ENCODE measurements around the gene PES1. TPM values are rescaled to one million over a fixed set of nuclear protein-coding genes. Genes with fewer than 3 reads are reported as not detected.
"Not testable (repeated sequence)": the region's sequence is repeated elsewhere in the genome, so short reads cannot be mapped to it uniquely, and the experiment has no call there.

Gene PES1
- total and polyA plus RNA-seq, 2 donors = 29.1 to 49.1 TPM

GRCh38 chr22:30603801-30604200 lies 12.1 kb upstream of the PES1 start:
- Histone ChIP-seq H3K36me3 (ENCODE audit: insufficient read depth) (no peaks in the 10 kb centered on the region), H3K4me1 (ENCODE audit: insufficient read depth) (no peaks in the 10 kb centered on the region), H3K4me3 (ENCODE audit: low read depth, low read length) (no peak overlapping the region), H3K27ac (ENCODE audit: low read depth) (no peak overlapping the region)
- DNase-seq (ENCODE audit: extremely low spot score) = no peak
- 66% methylated on average over 3 of the region's 3 CpGs for WGBS

GRCh38 chr22:30602049-30602448 lies 10.3 kb upstream of the PES1 start:
- no peak overlapping the region for H3K4me3 ChIP-seq (ENCODE audit: low read depth, low read length)
- WGBS = 59% methylated on average over 3 of the region's 3 CpGs
- no peak for DNase-seq (ENCODE audit: extremely low spot score)
- no peaks in the 10 kb centered on the region for H3K4me1 ChIP-seq (ENCODE audit: insufficient read depth)
- H3K27ac ChIP-seq (ENCODE audit: low read depth) = no peak overlapping the region
- no peaks in the 10 kb centered on the region for H3K36me3 ChIP-seq (ENCODE audit: insufficient read depth)

- Histone ChIP-seq H3K27ac (ENCODE audit: low read depth) (no peak overlapping the region), H3K36me3 (ENCODE audit: insufficient read depth) (no peaks in the 10 kb centered on the region), H3K4me1 (ENCODE audit: insufficient read depth) (no peaks in the 10 kb centered on the region), H3K4me3 (ENCODE audit: low read depth, low read length) (no peak overlapping the region)
- WGBS = 79% methylated on average over 5 of the region's 5 CpGs
- DNase-seq (ENCODE audit: extremely low spot score) = no peak
These were observed 9.8 kb upstream of the PES1 start for GRCh38 chr22:30601464-30601863.

- H3K27ac ChIP-seq (ENCODE audit: low read depth) = no peak overlapping the region
- no peak for DNase-seq (ENCODE audit: extremely low spot score)
- H3K36me3 ChIP-seq (ENCODE audit: insufficient read depth) = no peaks in the 10 kb centered on the region
- 50% methylated on average over 3 of the region's 3 CpGs for WGBS
- no peaks in the 10 kb centered on the region for H3K4me1 ChIP-seq (ENCODE audit: insufficient read depth)
- H3K4me3 ChIP-seq (ENCODE audit: low read depth, low read length) = no peak overlapping the region
These were observed 9.2 kb upstream of the PES1 start for GRCh38 chr22:30600921-30601320.

GRCh38 chr22:30598986-30599385 lies 7.3 kb upstream of the PES1 start:
- H3K36me3 ChIP-seq (ENCODE audit: insufficient read depth) = no peaks in the 10 kb centered on the region
- H3K4me3 ChIP-seq (ENCODE audit: low read depth, low read length) = no peak overlapping the region
- no peaks in the 10 kb centered on the region for H3K4me1 ChIP-seq (ENCODE audit: insufficient read depth)
- DNase-seq (ENCODE audit: extremely low spot score) = no peak
- H3K27ac ChIP-seq (ENCODE audit: low read depth) = no peak overlapping the region
- 68% methylated on average over 3 of the region's 3 CpGs for WGBS

GRCh38 chr22:30596886-30597285 lies 5.2 kb upstream of the PES1 start:
- H3K4me1 ChIP-seq (ENCODE audit: insufficient read depth) = no peaks in the 10 kb centered on the region
- no peak overlapping the region for H3K4me3 ChIP-seq (ENCODE audit: low read depth, low read length)
- no peak overlapping the region for H3K27ac ChIP-seq (ENCODE audit: low read depth)
- no peak for DNase-seq (ENCODE audit: extremely low spot score)
- no peaks in the 10 kb centered on the region for H3K36me3 ChIP-seq (ENCODE audit: insufficient read depth)
- 91% methylated on average over 29 of the region's 29 CpGs for WGBS

GRCh38 chr22:30596199-30596598 lies 4.5 kb upstream of the PES1 start:
- no peak overlapping the region for H3K27ac ChIP-seq (ENCODE audit: low read depth)
- DNase-seq (ENCODE audit: extremely low spot score) = no peak
- no peaks in the 10 kb centered on the region for H3K4me1 ChIP-seq (ENCODE audit: insufficient read depth)
- no peak overlapping the region for H3K4me3 ChIP-seq (ENCODE audit: low read depth, low read length)
- 55% methylated on average over 2 of the region's 2 CpGs for WGBS
- no peaks in the 10 kb centered on the region for H3K36me3 ChIP-seq (ENCODE audit: insufficient read depth)

- DNase-seq (ENCODE audit: extremely low spot score); H3K36me3 ChIP-seq (ENCODE audit: insufficient read depth); H3K4me1 ChIP-seq (ENCODE audit: insufficient read depth); H3K27ac ChIP-seq (ENCODE audit: low read depth): not testable (repeated sequence)
- H3K4me3 ChIP-seq (ENCODE audit: low read depth, low read length) = peak overlapping the region; percentile 24
- WGBS = 30% methylated on average over 18 of the region's 18 CpGs
These were observed 627 bp upstream of the PES1 start for GRCh38 chr22:30592360-30592713.

- 2% methylated on average over 14 of the region's 14 CpGs for WGBS
- H3K36me3 ChIP-seq (ENCODE audit: insufficient read depth) = peaks cover 10% of the 10 kb centered on the region
- DNase-seq (ENCODE audit: extremely low spot score) = no peak
- no peak overlapping the region for H3K27ac ChIP-seq (ENCODE audit: low read depth)
- H3K4me1 ChIP-seq (ENCODE audit: insufficient read depth) = no peaks in the 10 kb centered on the region
- H3K4me3 ChIP-seq (ENCODE audit: low read depth, low read length) = peak overlapping the region; percentile 86
These were observed 521 bp downstream of the PES1 start for GRCh38 chr22:30591191-30591587.

- H3K36me3 ChIP-seq (ENCODE audit: insufficient read depth) = peaks cover 14% of the 10 kb centered on the region
- WGBS = 95% methylated on average over 8 of the region's 8 CpGs
- H3K4me1 ChIP-seq (ENCODE audit: insufficient read depth) = no peaks in the 10 kb centered on the region
- no peak overlapping the region for H3K27ac ChIP-seq (ENCODE audit: low read depth)
- no peak for DNase-seq (ENCODE audit: extremely low spot score)
- no peak overlapping the region for H3K4me3 ChIP-seq (ENCODE audit: low read depth, low read length)
These were observed 5.3 kb downstream of the PES1 start for GRCh38 chr22:30586414-30586813.

GRCh38 chr22:30584441-30584840 lies 7.3 kb downstream of the PES1 start:
- Histone ChIP-seq H3K36me3 (ENCODE audit: insufficient read depth) (peaks cover 18% of the 10 kb centered on the region), H3K4me1 (ENCODE audit: insufficient read depth) (no peaks in the 10 kb centered on the region), H3K27ac (ENCODE audit: low read depth) (no peak overlapping the region), H3K4me3 (ENCODE audit: low read depth, low read length) (no peak overlapping the region)
- no peak for DNase-seq (ENCODE audit: extremely low spot score)
- WGBS = 95% methylated on average over 15 of the region's 15 CpGs

GRCh38 chr22:30582788-30583545 lies 8.7 kb downstream of the PES1 start:
- Histone ChIP-seq H3K27ac (ENCODE audit: low read depth) (no peak overlapping the region), H3K4me3 (ENCODE audit: low read depth, low read length) (no peak overlapping the region), H3K36me3 (ENCODE audit: insufficient read depth) (peaks cover 18% of the 10 kb centered on the region), H3K4me1 (ENCODE audit: insufficient read depth) (no peaks in the 10 kb centered on the region)
- DNase-seq (ENCODE audit: extremely low spot score) = no peak
- 79% methylated on average over 13 of the region's 13 CpGs for WGBS

- Histone ChIP-seq H3K27ac (ENCODE audit: low read depth) (no peak overlapping the region), H3K4me1 (ENCODE audit: insufficient read depth) (no peaks in the 10 kb centered on the region), H3K4me3 (ENCODE audit: low read depth, low read length) (no peak overlapping the region), H3K36me3 (ENCODE audit: insufficient read depth) (peaks cover 16% of the 10 kb centered on the region)
- DNase-seq (ENCODE audit: extremely low spot score) = no peak
- WGBS = 79% methylated on average over 6 of the region's 6 CpGs
These were observed 9.7 kb downstream of the PES1 start for GRCh38 chr22:30582051-30582450.

- no peak for DNase-seq (ENCODE audit: extremely low spot score)
- Histone ChIP-seq H3K4me1 (ENCODE audit: insufficient read depth) (no peaks in the 10 kb centered on the region), H3K4me3 (ENCODE audit: low read depth, low read length) (no peak overlapping the region), H3K36me3 (ENCODE audit: insufficient read depth) (peaks cover 14% of the 10 kb centered on the region), H3K27ac (ENCODE audit: low read depth) (no peak overlapping the region)
- WGBS = 87% methylated on average over 6 of the region's 6 CpGs
These were observed 10.8 kb downstream of the PES1 start for GRCh38 chr22:30580896-30581295.

GRCh38 chr22:30578481-30578880 lies 13.2 kb downstream of the PES1 start:
- Histone ChIP-seq H3K4me1 (ENCODE audit: insufficient read depth) (peaks cover 3% of the 10 kb centered on the region), H3K27ac (ENCODE audit: low read depth) (no peak overlapping the region), H3K4me3 (ENCODE audit: low read depth, low read length) (no peak overlapping the region), H3K36me3 (ENCODE audit: insufficient read depth) (peaks cover 14% of the 10 kb centered on the region)
- DNase-seq (ENCODE audit: extremely low spot score) = no peak
- 92% methylated on average over 12 of the region's 12 CpGs for WGBS
